Vagina (tissue), 2 donors: Measurements from ENCODE around the gene COQ7. TPM values are rescaled to one million over a fixed set of nuclear protein-coding genes. Genes with fewer than 3 reads are reported as not detected.

Experiments used
- DNase-seq, 2 donors: peaks; one replicate each; pipeline ENCODE4 v3.0.0-alpha.2; 2017; ENCODE audit errors: extremely low spot score in 2 of 2
- H3K27ac ChIP-seq: fragments of 200-600 bp; sonication (generic); one replicate; pipeline ENCODE4 v1.5.1; 2019
- H3K27me3 ChIP-seq: fragments of 200-600 bp; sonication (generic); one replicate; pipeline ENCODE4 v1.5.1; 2019
- H3K36me3 ChIP-seq, 2 donors: fragments of 200-600 bp; sonication (generic); one replicate each; pipeline ENCODE4 v1.5.1; 2017 to 2019
- H3K4me1 ChIP-seq: fragments of 200-600 bp; sonication (generic); one replicate; pipeline ENCODE4 v1.5.1; 2019
- H3K4me3 ChIP-seq, 2 donors: fragments of 200-600 bp; sonication (generic); 1 replicate in 1 of 2; 2 replicates in 1 of 2; pipeline ENCODE4 v1.5.1; 2016 to 2019
- H3K9me3 ChIP-seq: fragments of 200-600 bp; sonication (generic); one replicate; pipeline ENCODE4 v1.5.1; 2019
- CTCF ChIP-seq, 3 experiments: fragments of 450-650 bp in 2 of 3; fragments of 200-600 bp in 1 of 3; sonication (generic) in 1 of 3; IDR thresholded peaks; one replicate each; pipeline ENCODE4 v1.5.1; 2017 to 2019; ENCODE audit warnings: antibody characterized with exemption in 3 of 3, mild to moderate bottlenecking in 2 of 3, moderate library complexity in 2 of 3
- POLR2A ChIP-seq, 2 donors: fragments of 450-650 bp; IDR thresholded peaks; one replicate each; pipeline ENCODE4 v1.6.1; 2017; ENCODE audit warnings: antibody characterized with exemption in 2 of 2, mild to moderate bottlenecking in 2 of 2, moderate library complexity in 2 of 2
- POLR2AphosphoS5 ChIP-seq, 2 donors: sonication (generic); formaldehyde crosslinking; IDR thresholded peaks; one replicate each; pipeline ENCODE4 v1.9.0; 2017; ENCODE audit warnings: antibody characterized with exemption in 2 of 2, mild to moderate bottlenecking in 2 of 2, low read depth in 1 of 2; ENCODE audit not compliant: insufficient read depth in 1 of 2
- intact Hi-C: fragments of 100-400 bp; cut with DNase I; formaldehyde crosslinking; loops from one replicate; pipeline ENCODE4 v1.15.1; 2023
- total RNA-seq: library from RNA; depleted of rRNA; stranded (reverse); fragments of >200 nt; gene quantifications from one replicate; pipeline ENCODE4 v1.2.3, GENCODE V29; 2016

Gene COQ7
- total RNA-seq, 1 donor from 2014 or later: 15.5 TPM

GRCh38 chr16:19113577-19114358, 46.4 kb downstream of the COQ7 start, which contains the start of gene ITPRIPL2:
TSS of gene ITPRIPL2 (plus strand) at chr16:19113964. CDS start at chr16:19114462, 498 bp downstream.
- intact Hi-C loops: no loop called here
- Histone ChIP-seq H3K4me3 (peak within 1 kb of the TSS; percentile 67 to 84), H3K36me3 (no peaks in the 10 kb centered on the region), H3K9me3 (no peaks in the 10 kb centered on the region), H3K27ac (peak within 1 kb of the TSS; percentile 94), H3K4me1 (peaks cover 54% of the 10 kb centered on the region), H3K27me3 (no peaks in the 10 kb centered on the region)
- DNase-seq: no peak
- peak; percentile 19 to 89 for TF ChIP-seq POLR2AphosphoS5 (IDR thresholded peaks at IDR 0.05; ENCODE audit: insufficient read depth in 1 of 2, low read depth in 1 of 2)
- no peak for TF ChIP-seq CTCF (IDR thresholded peaks at IDR 0.05)
- peak in 1 of 2 donors; percentile 49 for TF ChIP-seq POLR2A (IDR thresholded peaks at IDR 0.05)

GRCh38 chr16:19114359-19115147, 47.1 kb downstream of the COQ7 start:
- H3K4me3 ChIP-seq: peak overlapping the region; percentile 67 to 84
- H3K27ac ChIP-seq: peak overlapping the region; percentile 94
- H3K36me3 ChIP-seq: no peaks in the 10 kb centered on the region
- no peaks in the 10 kb centered on the region for H3K9me3 ChIP-seq
- intact Hi-C loops: no loop called here
- no peak for DNase-seq
- no peaks in the 10 kb centered on the region for H3K27me3 ChIP-seq
- TF ChIP-seq CTCF (IDR thresholded peaks at IDR 0.05): no peak
- peak; percentile 74 to 81 for TF ChIP-seq POLR2AphosphoS5 (IDR thresholded peaks at IDR 0.05; ENCODE audit: insufficient read depth in 1 of 2, low read depth in 1 of 2)
- TF ChIP-seq POLR2A (IDR thresholded peaks at IDR 0.05): no peak
- H3K4me1 ChIP-seq: peaks cover 62% of the 10 kb centered on the region

- H3K9me3 ChIP-seq: no peaks in the 10 kb centered on the region
- H3K36me3 ChIP-seq: no peaks in the 10 kb centered on the region
- intact Hi-C loops: no loop called here
- TF ChIP-seq CTCF (IDR thresholded peaks at IDR 0.05): peak in 1 of 3 experiments; percentile 4
- no peak for TF ChIP-seq POLR2AphosphoS5 (IDR thresholded peaks at IDR 0.05; ENCODE audit: insufficient read depth in 1 of 2, low read depth in 1 of 2)
- peak overlapping the region; percentile 94 for H3K27ac ChIP-seq
- no peak for DNase-seq
- peaks cover 70% of the 10 kb centered on the region for H3K4me1 ChIP-seq
- peak overlapping the region; percentile 67 to 84 for H3K4me3 ChIP-seq
- no peaks in the 10 kb centered on the region for H3K27me3 ChIP-seq
These were observed 48.0 kb downstream of the COQ7 start for GRCh38 chr16:19115148-19116021.

- Histone ChIP-seq H3K27ac (peak overlapping the region; percentile 94), H3K4me3 (peak overlapping the region; percentile 12 to 67), H3K9me3 (no peaks in the 10 kb centered on the region), H3K4me1 (peaks cover 84% of the 10 kb centered on the region), H3K27me3 (no peaks in the 10 kb centered on the region), H3K36me3 (peaks cover 0 to 8% of the 10 kb centered on the region in 2 donors)
- no peak for TF ChIP-seq CTCF (IDR thresholded peaks at IDR 0.05)
- TF ChIP-seq POLR2AphosphoS5 (IDR thresholded peaks at IDR 0.05; ENCODE audit: insufficient read depth in 1 of 2, low read depth in 1 of 2): no peak
- TF ChIP-seq POLR2A (IDR thresholded peaks at IDR 0.05): no peak
- intact Hi-C loops: no loop called here
- DNase-seq: no peak
These were observed 49.5 kb downstream of the COQ7 start for GRCh38 chr16:19116711-19117449.
